ENCODE measurements around the gene SPATA19. TPM values are rescaled to one million over a fixed set of nuclear protein-coding genes. Genes with fewer than 3 reads are reported as not detected.

The SPATA19 gene
- total and polyA plus RNA-seq, 2 of the 13 experiments (the other 11 are each of a cell fraction or from before 2014, with no cell fraction given), result not detected

- TF ChIP-seq ZNF710 (CRISPR knock-in tag; IDR thresholded peaks at IDR 0.05; ENCODE audit: borderline replicate concordance), result no peak
- TF ChIP-seq POGK (CRISPR knock-in tag; conservative IDR thresholded peaks at IDR 0.05), result no peak
- TF ChIP-seq ZNF512B (CRISPR knock-in tag; IDR thresholded peaks at IDR 0.05; ENCODE audit: borderline replicate concordance), result no peak
Measured at GRCh38 chr11:133823211-133823610, 22.1 kb downstream of the SPATA19 start (continued).

GRCh38 chr11:133821776-133822175 lies 23.5 kb downstream of the SPATA19 start:
- FAIRE-seq, result peak; percentile 49
- TF ChIP-seq CTCF (CRISPR knock-in tag; IDR thresholded peaks at IDR 0.05) (peak; percentile 82), ARNTL (CRISPR knock-in tag; IDR thresholded peaks at IDR 0.05) (no peak), STAG1 (CRISPR knock-in tag; IDR thresholded peaks at IDR 0.05) (peak; percentile 68), RAD21 (CRISPR knock-in tag; IDR thresholded peaks at IDR 0.05) (peak; percentile 18; the same call in 1 of the 2 replicates), ZFP91 (CRISPR knock-in tag; IDR thresholded peaks at IDR 0.05; ENCODE audit: borderline replicate concordance) (peak; percentile 24; the same call in 1 of the 2 replicates), YY1 (IDR thresholded peaks at IDR 0.05; ENCODE audit: insufficient read depth, insufficient replicate concordance, low read depth, low read length) (no peak)
- in situ Hi-C loops (cut with HindIII; ENCODE audit: extremely low pct_ligation_motif_present, low pct_unique_long_range_greater_than_20kb) (loop anchor here (10.0 kb wide), 1 partner anchor 687 kb away; no protein-coding TSS in a partner anchor), intact Hi-C loops (cut with micrococcal nuclease; ENCODE audit: unreplicated experiment) (no loop called here)
- no peak overlapping the region for H3K4me3 ChIP-seq (replicated peaks in 1 of 3; ENCODE audit: insufficient read depth in 1 of 3, low read depth in 2 of 3, low read length in 3 of 3)
- ATAC-seq, result peak; percentile 92
- no peak overlapping the region for H3K4me2 ChIP-seq (ENCODE audit: low read depth, low read length)
- H3K27me3 ChIP-seq (ENCODE audit: control insufficient read depth in 1 of 2, insufficient read depth in 2 of 2, low read length in 2 of 2), result peaks cover 0 to under 1% of the 10 kb centered on the region in 2 experiments; a peak in 2 of 5 replicates
- no peaks in the 10 kb centered on the region for H3K9me3 ChIP-seq (ENCODE audit: low read length)
- BruUV-seq (replicated peaks), result no TSS peak
- POLR2A ChIA-PET, result no interaction called here
- no peak overlapping the region for H2AFZ ChIP-seq (ENCODE audit: low read length)
- CTCF ChIA-PET (ENCODE audit: low intra/inter-chr PET ratio, low total read pairs), result interaction anchor here (0.6 to 1.7 kb wide), 2 partner anchors 687 to 743 kb away, joined by 3 to 5 read pairs; no protein-coding TSS in a partner anchor
- no peaks in the 10 kb centered on the region for H3K79me2 ChIP-seq (ENCODE audit: insufficient read depth, low read length)
- H3K4me1 ChIP-seq (ENCODE audit: insufficient read depth, low read length), result no peaks in the 10 kb centered on the region
- WGBS (ENCODE audit: low lambda C conversion rate), result 5% methylated on average over 5 of the region's 8 CpGs
- DNase-seq (ENCODE audit: low spot score), result peak; percentile 48
- no peak overlapping the region for H3K27ac ChIP-seq (ENCODE audit: extremely low read length, insufficient read depth, low read length)
- H3K36me3 ChIP-seq (replicated peaks in 1 of 2; ENCODE audit: control insufficient read depth in 1 of 2, insufficient read depth in 2 of 2, low read length in 2 of 2), result no peaks in the 10 kb centered on the region
- no peak overlapping the region for H3K9ac ChIP-seq (ENCODE audit: insufficient read depth, low read depth, low read length)
- H4K20me1 ChIP-seq (ENCODE audit: insufficient read depth, low read length), result no peaks in the 10 kb centered on the region

Measured in HepG2 (cell line).